ENCODE measurements around the gene PATE3. TPM values are rescaled to one million over a fixed set of nuclear protein-coding genes. Genes with fewer than 3 reads are reported as not detected.

The PATE3 gene
- total and polyA plus RNA-seq, 5 donors from 2014 or later: not detected

Other genes with a start within 250 kb of the PATE3 start
- gene EI24, start 218.7 kb upstream of the PATE3 start, total RNA-seq: 19.2 TPM
- gene EI24, start 218.7 kb upstream of the PATE3 start, polyA plus RNA-seq: 10 to 100 TPM; 57.2 to 84.9 (median 75.8) TPM
- 46.8 TPM for gene STT3A, start 195.3 kb upstream of the PATE3 start, total RNA-seq
- gene STT3A, start 195.3 kb upstream of the PATE3 start, polyA plus RNA-seq: 10 to 100 TPM; 51.0 to 73.3 (median 61.9) TPM
- 13.2 TPM for gene CHEK1, start 163.0 kb upstream of the PATE3 start, total RNA-seq
- 10 to 100 TPM in 1 of 4 donors, 1 to 10 TPM in 3; 4.4 to 12.7 (median 6.8) TPM for gene CHEK1, start 163.0 kb upstream of the PATE3 start, polyA plus RNA-seq
- not detected for gene ACRV1, start 107.3 kb upstream of the PATE3 start, total RNA-seq
- gene ACRV1, start 107.3 kb upstream of the PATE3 start, polyA plus RNA-seq: not detected
- gene PATE1, start 41.8 kb upstream of the PATE3 start, total RNA-seq: not detected
- gene PATE1, start 41.8 kb upstream of the PATE3 start, polyA plus RNA-seq: not detected
- not detected for gene PATE2, start 9.3 kb upstream of the PATE3 start, total RNA-seq
- gene PATE2, start 9.3 kb upstream of the PATE3 start, polyA plus RNA-seq: not detected
- not detected for gene PATE4, start 45.2 kb downstream of the PATE3 start, total RNA-seq
- gene PATE4, start 45.2 kb downstream of the PATE3 start, polyA plus RNA-seq: not detected
- gene HYLS1, start 99.5 kb downstream of the PATE3 start, total RNA-seq: 3.1 TPM
- gene HYLS1, start 99.5 kb downstream of the PATE3 start, polyA plus RNA-seq: 10 to 100 TPM in 3 of 4 donors, 1 to 10 TPM in 1; 6.7 to 13.3 (median 11.8) TPM
- 4.8 TPM for gene PUS3, start 115.1 kb downstream of the PATE3 start, total RNA-seq
- 10 to 100 TPM; 11.0 to 15.1 (median 14.4) TPM for gene PUS3, start 115.1 kb downstream of the PATE3 start, polyA plus RNA-seq
- not detected for gene DDX25, start 116.4 kb downstream of the PATE3 start, total RNA-seq
- gene DDX25, start 116.4 kb downstream of the PATE3 start, polyA plus RNA-seq: not detected
- gene VSIG10L2, start 157.9 kb downstream of the PATE3 start, total RNA-seq: not detected
- not detected for gene VSIG10L2, start 157.9 kb downstream of the PATE3 start, polyA plus RNA-seq

All from CD4-positive, CD25-positive, alpha-beta regulatory T cell (primary cell).